ENCODE data around the gene PLEKHA1.

The PLEKHA1 gene

GRCh38 chr10:122379041-122379440 is 4.5 kb downstream of the PLEKHA1 start:
- no peak overlapping the region for H3K4me3 ChIP-seq (ENCODE audit: low read depth, low read length)
- TF ChIP-seq CTCF (IDR thresholded peaks at IDR 0.05; ENCODE audit: low read depth, low read length) (no peak), POLR2A (IDR thresholded peaks at IDR 0.05; ENCODE audit: extremely low read depth, insufficient read length) (no peak), MAX (IDR thresholded peaks at IDR 0.05; ENCODE audit: low read depth, low read length) (no peak), MYC (IDR thresholded peaks at IDR 0.05; ENCODE audit: low read depth, low read length) (no peak)
- no peak for DNase-seq (ENCODE audit: low read depth)

- no peak for DNase-seq (ENCODE audit: low read depth)
- no peak overlapping the region for H3K4me3 ChIP-seq (ENCODE audit: low read depth, low read length)
- no peak for TF ChIP-seq CTCF (IDR thresholded peaks at IDR 0.05; ENCODE audit: low read depth, low read length)
- no peak for TF ChIP-seq MAX (IDR thresholded peaks at IDR 0.05; ENCODE audit: low read depth, low read length)
- TF ChIP-seq MYC (IDR thresholded peaks at IDR 0.05; ENCODE audit: low read depth, low read length), result no peak
- no peak for TF ChIP-seq POLR2A (IDR thresholded peaks at IDR 0.05; ENCODE audit: extremely low read depth, insufficient read length)
Measured at GRCh38 chr10:122379537-122379936, 5.0 kb downstream of the PLEKHA1 start.

DNA sequence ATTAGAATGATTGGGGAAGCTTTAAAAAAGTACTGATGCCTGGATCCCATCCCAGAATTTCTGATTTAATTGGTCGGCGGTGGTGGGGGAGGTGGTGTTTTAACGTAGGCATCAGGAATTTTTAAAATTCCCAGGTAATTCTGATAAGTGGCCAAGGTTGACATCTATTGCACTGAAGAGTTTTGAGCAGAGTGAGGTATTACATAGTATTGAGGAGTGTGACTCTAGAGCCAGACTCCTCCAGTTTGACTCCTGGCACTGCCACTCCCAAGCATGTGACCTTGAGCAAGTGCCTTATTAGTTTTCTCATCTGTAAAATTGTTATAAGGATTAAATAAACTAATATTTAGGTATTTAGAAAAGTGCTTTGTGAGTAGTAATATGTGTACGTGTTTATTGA is 6.2 kb downstream of the PLEKHA1 start:
- no peak for DNase-seq (ENCODE audit: low read depth)
- TF ChIP-seq CTCF (IDR thresholded peaks at IDR 0.05; ENCODE audit: low read depth, low read length), result no peak
- no peak for TF ChIP-seq MAX (IDR thresholded peaks at IDR 0.05; ENCODE audit: low read depth, low read length)
- TF ChIP-seq POLR2A (IDR thresholded peaks at IDR 0.05; ENCODE audit: extremely low read depth, insufficient read length), result no peak
- TF ChIP-seq MYC (IDR thresholded peaks at IDR 0.05; ENCODE audit: low read depth, low read length), result no peak

DNA sequence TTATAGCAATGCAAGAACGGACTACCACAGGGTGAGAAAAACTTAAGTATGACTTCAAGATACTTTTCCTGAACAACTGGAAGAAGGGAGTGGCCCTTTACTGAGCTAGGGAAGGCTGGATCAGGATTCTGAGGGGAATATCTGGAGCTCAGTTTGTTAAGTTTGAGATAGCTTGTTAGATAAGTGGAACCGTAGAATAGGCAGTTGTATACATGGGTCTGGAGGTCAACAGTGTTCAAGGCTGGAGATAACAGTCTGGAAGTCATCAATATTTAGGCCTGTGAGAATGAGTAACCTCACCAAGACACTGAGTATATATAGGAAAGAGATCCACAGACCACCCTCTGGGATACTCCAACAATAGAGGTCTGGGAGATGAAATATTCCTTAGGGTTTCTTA is 7.2 kb downstream of the PLEKHA1 start:
- DNase-seq (ENCODE audit: low read depth), result no peak
- no peak for TF ChIP-seq POLR2A (IDR thresholded peaks at IDR 0.05; ENCODE audit: extremely low read depth, insufficient read length)
- no peak for TF ChIP-seq CTCF (IDR thresholded peaks at IDR 0.05; ENCODE audit: low read depth, low read length)
- no peak for TF ChIP-seq MYC (IDR thresholded peaks at IDR 0.05; ENCODE audit: low read depth, low read length)
- no peak for TF ChIP-seq MAX (IDR thresholded peaks at IDR 0.05; ENCODE audit: low read depth, low read length)
- H3K4me3 ChIP-seq (ENCODE audit: low read depth, low read length), result no peak overlapping the region

More for the DNA sequence above, 6.2 kb downstream of the PLEKHA1 start:
- H3K4me3 ChIP-seq (ENCODE audit: low read depth, low read length), result no peak overlapping the region

- no peak overlapping the region for H3K4me3 ChIP-seq (ENCODE audit: low read depth, low read length)
- TF ChIP-seq MAX (IDR thresholded peaks at IDR 0.05; ENCODE audit: low read depth, low read length) (no peak), CTCF (IDR thresholded peaks at IDR 0.05; ENCODE audit: low read depth, low read length) (no peak), MYC (IDR thresholded peaks at IDR 0.05; ENCODE audit: low read depth, low read length) (no peak), POLR2A (IDR thresholded peaks at IDR 0.05; ENCODE audit: extremely low read depth, insufficient read length) (no peak)
- no peak for DNase-seq (ENCODE audit: low read depth)
Measured at GRCh38 chr10:122386514-122386913, 12.0 kb downstream of the PLEKHA1 start.

GRCh38 chr10:122387572-122387971 is 13.1 kb downstream of the PLEKHA1 start:
- no peak for TF ChIP-seq CTCF (IDR thresholded peaks at IDR 0.05; ENCODE audit: low read depth, low read length)
- TF ChIP-seq MAX (IDR thresholded peaks at IDR 0.05; ENCODE audit: low read depth, low read length), result no peak
- TF ChIP-seq MYC (IDR thresholded peaks at IDR 0.05; ENCODE audit: low read depth, low read length), result no peak
- TF ChIP-seq POLR2A (IDR thresholded peaks at IDR 0.05; ENCODE audit: extremely low read depth, insufficient read length), result no peak
- H3K4me3 ChIP-seq (ENCODE audit: low read depth, low read length), result no peak overlapping the region
- no peak for DNase-seq (ENCODE audit: low read depth)

All from NB4 (cell line).